ENCODE results near the gene MN1.

MN1 gene

GRCh38 chr22:27764722-27765236 lies 36.8 kb downstream of the MN1 start:
- WGBS, 2 experiments, result 93 to 94% methylated on average over 3 of the region's 3 CpGs
- no peak overlapping the region for H3K4me3 ChIP-seq (ENCODE audit: insufficient read depth, low read depth, low read length)
- H3K9me3 ChIP-seq (ENCODE audit: control insufficient read depth, low read length), result no peaks in the 10 kb centered on the region
- H3K4me1 ChIP-seq (ENCODE audit: control insufficient read depth, insufficient read depth, low read length), result no peaks in the 10 kb centered on the region
- H3K36me3 ChIP-seq (ENCODE audit: control insufficient read depth, insufficient read depth, low read length), result peaks cover 8% of the 10 kb centered on the region
- H3K27ac ChIP-seq (ENCODE audit: insufficient read depth, low read depth, low read length, poor library complexity, severe bottlenecking), result no peak overlapping the region
- no peaks in the 10 kb centered on the region for H3K27me3 ChIP-seq (ENCODE audit: control insufficient read depth, insufficient read depth, low read length, poor library complexity, severe bottlenecking)

GRCh38 chr22:27761665-27762064 lies 39.9 kb downstream of the MN1 start:
- WGBS, 2 experiments, result 89 to 90% methylated on average over 15 of the region's 15 CpGs
- Histone ChIP-seq H3K36me3 (ENCODE audit: control insufficient read depth, insufficient read depth, low read length) (peaks cover 13% of the 10 kb centered on the region), H3K4me1 (ENCODE audit: control insufficient read depth, insufficient read depth, low read length) (no peaks in the 10 kb centered on the region), H3K27ac (ENCODE audit: insufficient read depth, low read depth, low read length, poor library complexity, severe bottlenecking) (no peak overlapping the region), H3K27me3 (ENCODE audit: control insufficient read depth, insufficient read depth, low read length, poor library complexity, severe bottlenecking) (no peaks in the 10 kb centered on the region), H3K9me3 (ENCODE audit: control insufficient read depth, low read length) (no peaks in the 10 kb centered on the region), H3K4me3 (ENCODE audit: insufficient read depth, low read depth, low read length) (no peak overlapping the region)

GRCh38 chr22:27761000-27761399 lies 40.6 kb downstream of the MN1 start:
- Histone ChIP-seq H3K36me3 (ENCODE audit: control insufficient read depth, insufficient read depth, low read length) (peaks cover 11% of the 10 kb centered on the region), H3K4me1 (ENCODE audit: control insufficient read depth, insufficient read depth, low read length) (no peaks in the 10 kb centered on the region), H3K27me3 (ENCODE audit: control insufficient read depth, insufficient read depth, low read length, poor library complexity, severe bottlenecking) (no peaks in the 10 kb centered on the region), H3K27ac (ENCODE audit: insufficient read depth, low read depth, low read length, poor library complexity, severe bottlenecking) (no peak overlapping the region), H3K4me3 (ENCODE audit: insufficient read depth, low read depth, low read length) (no peak overlapping the region), H3K9me3 (ENCODE audit: control insufficient read depth, low read length) (no peaks in the 10 kb centered on the region)
- 90 to 91% methylated on average over 7 of the region's 7 CpGs for WGBS, 2 experiments

GRCh38 chr22:27760474-27760873 lies 41.1 kb downstream of the MN1 start:
- WGBS, 2 experiments, result 94% methylated on average over 8 of the region's 8 CpGs
- H3K4me1 ChIP-seq (ENCODE audit: control insufficient read depth, insufficient read depth, low read length), result no peaks in the 10 kb centered on the region
- no peak overlapping the region for H3K27ac ChIP-seq (ENCODE audit: insufficient read depth, low read depth, low read length, poor library complexity, severe bottlenecking)
- no peaks in the 10 kb centered on the region for H3K9me3 ChIP-seq (ENCODE audit: control insufficient read depth, low read length)
- H3K36me3 ChIP-seq (ENCODE audit: control insufficient read depth, insufficient read depth, low read length), result peaks cover 6% of the 10 kb centered on the region
- no peak overlapping the region for H3K4me3 ChIP-seq (ENCODE audit: insufficient read depth, low read depth, low read length)
- H3K27me3 ChIP-seq (ENCODE audit: control insufficient read depth, insufficient read depth, low read length, poor library complexity, severe bottlenecking), result no peaks in the 10 kb centered on the region

- Histone ChIP-seq H3K4me1 (ENCODE audit: control insufficient read depth, insufficient read depth, low read length) (no peaks in the 10 kb centered on the region), H3K9me3 (ENCODE audit: control insufficient read depth, low read length) (no peaks in the 10 kb centered on the region), H3K27me3 (ENCODE audit: control insufficient read depth, insufficient read depth, low read length, poor library complexity, severe bottlenecking) (no peaks in the 10 kb centered on the region), H3K27ac (ENCODE audit: insufficient read depth, low read depth, low read length, poor library complexity, severe bottlenecking) (no peak overlapping the region), H3K4me3 (ENCODE audit: insufficient read depth, low read depth, low read length) (no peak overlapping the region), H3K36me3 (ENCODE audit: control insufficient read depth, insufficient read depth, low read length) (peaks cover 5% of the 10 kb centered on the region)
- WGBS, 2 experiments, result 93% methylated on average over 6 of the region's 6 CpGs
These were observed 43.5 kb downstream of the MN1 start for GRCh38 chr22:27757928-27758525.

GRCh38 chr22:27756212-27756660 lies 45.3 kb downstream of the MN1 start:
- 95 to 96% methylated on average over 16 of the region's 16 CpGs for WGBS, 2 experiments
- Histone ChIP-seq H3K27me3 (ENCODE audit: control insufficient read depth, insufficient read depth, low read length, poor library complexity, severe bottlenecking) (no peaks in the 10 kb centered on the region), H3K4me3 (ENCODE audit: insufficient read depth, low read depth, low read length) (no peak overlapping the region), H3K36me3 (ENCODE audit: control insufficient read depth, insufficient read depth, low read length) (peaks cover 5% of the 10 kb centered on the region), H3K4me1 (ENCODE audit: control insufficient read depth, insufficient read depth, low read length) (peaks cover 4% of the 10 kb centered on the region), H3K9me3 (ENCODE audit: control insufficient read depth, low read length) (no peaks in the 10 kb centered on the region), H3K27ac (ENCODE audit: insufficient read depth, low read depth, low read length, poor library complexity, severe bottlenecking) (no peak overlapping the region)

- no peaks in the 10 kb centered on the region for H3K27me3 ChIP-seq (ENCODE audit: control insufficient read depth, insufficient read depth, low read length, poor library complexity, severe bottlenecking)
- H3K9me3 ChIP-seq (ENCODE audit: control insufficient read depth, low read length), result no peaks in the 10 kb centered on the region
- no peak overlapping the region for H3K27ac ChIP-seq (ENCODE audit: insufficient read depth, low read depth, low read length, poor library complexity, severe bottlenecking)
- H3K36me3 ChIP-seq (ENCODE audit: control insufficient read depth, insufficient read depth, low read length), result peaks cover 5% of the 10 kb centered on the region
- H3K4me1 ChIP-seq (ENCODE audit: control insufficient read depth, insufficient read depth, low read length), result peaks cover 10% of the 10 kb centered on the region
- WGBS, 2 experiments, result 90 to 91% methylated on average over 19 of the region's 19 CpGs
- H3K4me3 ChIP-seq (ENCODE audit: insufficient read depth, low read depth, low read length), result no peak overlapping the region
These were observed 45.9 kb downstream of the MN1 start for GRCh38 chr22:27755521-27756211.

- WGBS, 2 experiments, result 93 to 94% methylated on average over 8 of the region's 8 CpGs
- Histone ChIP-seq H3K4me1 (ENCODE audit: control insufficient read depth, insufficient read depth, low read length) (peaks cover 16% of the 10 kb centered on the region), H3K27ac (ENCODE audit: insufficient read depth, low read depth, low read length, poor library complexity, severe bottlenecking) (no peak overlapping the region), H3K4me3 (ENCODE audit: insufficient read depth, low read depth, low read length) (no peak overlapping the region), H3K36me3 (ENCODE audit: control insufficient read depth, insufficient read depth, low read length) (peaks cover 5% of the 10 kb centered on the region), H3K9me3 (ENCODE audit: control insufficient read depth, low read length) (no peaks in the 10 kb centered on the region), H3K27me3 (ENCODE audit: control insufficient read depth, insufficient read depth, low read length, poor library complexity, severe bottlenecking) (no peaks in the 10 kb centered on the region)
These were observed 46.6 kb downstream of the MN1 start for GRCh38 chr22:27754888-27755480.

GRCh38 chr22:27754247-27754887 lies 47.2 kb downstream of the MN1 start:
- H3K9me3 ChIP-seq (ENCODE audit: control insufficient read depth, low read length), result no peaks in the 10 kb centered on the region
- no peaks in the 10 kb centered on the region for H3K27me3 ChIP-seq (ENCODE audit: control insufficient read depth, insufficient read depth, low read length, poor library complexity, severe bottlenecking)
- 96% methylated on average over 19 of the region's 19 CpGs for WGBS, 2 experiments
- no peak overlapping the region for H3K4me3 ChIP-seq (ENCODE audit: insufficient read depth, low read depth, low read length)
- H3K36me3 ChIP-seq (ENCODE audit: control insufficient read depth, insufficient read depth, low read length), result peaks cover 4% of the 10 kb centered on the region
- no peak overlapping the region for H3K27ac ChIP-seq (ENCODE audit: insufficient read depth, low read depth, low read length, poor library complexity, severe bottlenecking)
- H3K4me1 ChIP-seq (ENCODE audit: control insufficient read depth, insufficient read depth, low read length), result peaks cover 23% of the 10 kb centered on the region

GRCh38 chr22:27752771-27753170 lies 48.8 kb downstream of the MN1 start:
- Histone ChIP-seq H3K4me1 (ENCODE audit: control insufficient read depth, insufficient read depth, low read length) (peaks cover 29% of the 10 kb centered on the region), H3K36me3 (ENCODE audit: control insufficient read depth, insufficient read depth, low read length) (no peaks in the 10 kb centered on the region), H3K9me3 (ENCODE audit: control insufficient read depth, low read length) (no peaks in the 10 kb centered on the region), H3K27ac (ENCODE audit: insufficient read depth, low read depth, low read length, poor library complexity, severe bottlenecking) (no peak overlapping the region), H3K27me3 (ENCODE audit: control insufficient read depth, insufficient read depth, low read length, poor library complexity, severe bottlenecking) (no peaks in the 10 kb centered on the region), H3K4me3 (ENCODE audit: insufficient read depth, low read depth, low read length) (no peak overlapping the region)
- 87 to 93% methylated on average over 4 of the region's 4 CpGs for WGBS, 2 experiments

Data from ectodermal cell (in vitro differentiated cells).